ENCODE measurements around the gene MAPK8. TPM values are rescaled to one million over a fixed set of nuclear protein-coding genes. Genes with fewer than 3 reads are reported as not detected.

MAPK8 gene
- total RNA-seq, 1 experiment from 2014 or later = 52.9 TPM

DNA sequence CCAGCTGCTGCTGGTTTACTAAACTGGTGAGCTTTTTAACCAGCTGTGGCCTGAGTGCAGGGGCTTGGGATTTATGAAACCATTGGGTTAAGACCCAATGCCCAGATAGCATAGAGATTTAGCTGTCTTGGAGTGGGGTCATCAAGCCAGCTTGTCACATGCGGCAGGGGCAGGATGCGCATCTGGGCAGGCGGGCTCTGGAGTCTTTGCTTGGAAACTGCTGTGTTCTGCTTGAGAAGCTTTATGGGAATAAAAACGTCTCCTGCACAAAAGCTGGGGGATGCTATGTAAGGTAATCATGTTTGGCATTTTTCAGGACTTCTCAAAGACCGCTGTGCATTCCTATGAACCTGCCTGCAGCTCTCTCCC is 136.3 kb downstream of the MAPK8 start (continued):
- TF ChIP-seq KAT7 (CRISPR knock-in tag; IDR thresholded peaks at IDR 0.05; ENCODE audit: borderline replicate concordance) = no peak
- no peak for TF ChIP-seq ZBTB21 (CRISPR knock-in tag; IDR thresholded peaks at IDR 0.05; ENCODE audit: borderline replicate concordance)
- TF ChIP-seq ZNF219 (CRISPR knock-in tag; IDR thresholded peaks at IDR 0.05; ENCODE audit: borderline replicate concordance) = no peak
- no peak for TF ChIP-seq MYBL2 (CRISPR knock-in tag; IDR thresholded peaks at IDR 0.05)
- TF ChIP-seq, protein P1, sequence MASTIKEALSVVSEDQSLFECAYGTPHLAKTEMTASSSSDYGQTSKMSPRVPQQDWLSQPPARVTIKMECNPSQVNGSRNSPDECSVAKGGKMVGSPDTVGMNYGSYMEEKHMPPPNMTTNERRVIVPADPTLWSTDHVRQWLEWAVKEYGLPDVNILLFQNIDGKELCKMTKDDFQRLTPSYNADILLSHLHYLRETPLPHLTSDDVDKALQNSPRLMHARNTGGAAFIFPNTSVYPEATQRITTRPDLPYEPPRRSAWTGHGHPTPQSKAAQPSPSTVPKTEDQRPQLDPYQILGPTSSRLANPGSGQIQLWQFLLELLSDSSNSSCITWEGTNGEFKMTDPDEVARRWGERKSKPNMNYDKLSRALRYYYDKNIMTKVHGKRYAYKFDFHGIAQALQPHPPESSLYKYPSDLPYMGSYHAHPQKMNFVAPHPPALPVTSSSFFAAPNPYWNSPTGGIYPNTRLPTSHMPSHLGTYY (CRISPR knock-in tag; IDR thresholded peaks at IDR 0.05) = no peak
- TF ChIP-seq RORB (CRISPR knock-in tag; IDR thresholded peaks at IDR 0.05) = no peak
- no peak for TF ChIP-seq NFE2L1 (CRISPR knock-in tag; IDR thresholded peaks at IDR 0.05)

DNA sequence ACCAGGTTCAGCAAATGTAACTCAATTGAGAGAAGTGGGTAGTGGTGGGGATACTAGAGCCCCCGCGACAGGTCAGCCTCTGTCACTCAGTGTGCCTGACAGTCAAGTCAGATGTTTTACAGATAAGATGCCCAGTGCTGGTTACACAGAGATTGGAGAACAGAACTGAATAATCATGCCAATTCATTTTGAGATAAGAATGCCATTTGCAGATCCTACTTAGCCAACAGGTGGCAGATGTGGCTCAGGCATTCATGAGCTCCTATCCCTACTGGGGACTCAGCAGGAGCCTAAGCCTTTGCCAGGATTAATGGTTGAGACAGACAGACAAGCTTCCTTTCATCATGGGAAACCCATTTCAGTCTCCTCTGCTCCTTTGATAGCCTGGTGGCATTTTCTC is 137.8 kb downstream of the MAPK8 start:
- H3K36me3 Mint-ChIP-seq = no peaks in the 10 kb centered on the region
- H3K9me3 Mint-ChIP-seq = no peaks in the 10 kb centered on the region
- H3K4me3 Mint-ChIP-seq = no peak overlapping the region
- H3K4me1 Mint-ChIP-seq = peaks cover 20% of the 10 kb centered on the region
- CTCF ChIA-PET = interaction anchor here (0.6 to 3.6 kb wide), 49 partner anchors 9 to 301 kb away, joined by 3 to 82 read pairs (median 4); no protein-coding TSS in a partner anchor
- DNase-seq (ENCODE audit: low spot score) (no peak), ATAC-seq (peak; percentile 65)
- TF ChIP-seq FOXP1 (CRISPR knock-in tag; IDR thresholded peaks at IDR 0.05; ENCODE audit: borderline replicate concordance) = no peak
- TF ChIP-seq, protein P2, sequence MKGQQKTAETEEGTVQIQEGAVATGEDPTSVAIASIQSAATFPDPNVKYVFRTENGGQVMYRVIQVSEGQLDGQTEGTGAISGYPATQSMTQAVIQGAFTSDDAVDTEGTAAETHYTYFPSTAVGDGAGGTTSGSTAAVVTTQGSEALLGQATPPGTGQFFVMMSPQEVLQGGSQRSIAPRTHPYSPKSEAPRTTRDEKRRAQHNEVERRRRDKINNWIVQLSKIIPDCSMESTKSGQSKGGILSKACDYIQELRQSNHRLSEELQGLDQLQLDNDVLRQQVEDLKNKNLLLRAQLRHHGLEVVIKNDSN (CRISPR knock-in tag; IDR thresholded peaks at IDR 0.05) = no peak
- no peak for TF ChIP-seq EMX1 (CRISPR knock-in tag; IDR thresholded peaks at IDR 0.05)
- TF ChIP-seq, protein P3, sequence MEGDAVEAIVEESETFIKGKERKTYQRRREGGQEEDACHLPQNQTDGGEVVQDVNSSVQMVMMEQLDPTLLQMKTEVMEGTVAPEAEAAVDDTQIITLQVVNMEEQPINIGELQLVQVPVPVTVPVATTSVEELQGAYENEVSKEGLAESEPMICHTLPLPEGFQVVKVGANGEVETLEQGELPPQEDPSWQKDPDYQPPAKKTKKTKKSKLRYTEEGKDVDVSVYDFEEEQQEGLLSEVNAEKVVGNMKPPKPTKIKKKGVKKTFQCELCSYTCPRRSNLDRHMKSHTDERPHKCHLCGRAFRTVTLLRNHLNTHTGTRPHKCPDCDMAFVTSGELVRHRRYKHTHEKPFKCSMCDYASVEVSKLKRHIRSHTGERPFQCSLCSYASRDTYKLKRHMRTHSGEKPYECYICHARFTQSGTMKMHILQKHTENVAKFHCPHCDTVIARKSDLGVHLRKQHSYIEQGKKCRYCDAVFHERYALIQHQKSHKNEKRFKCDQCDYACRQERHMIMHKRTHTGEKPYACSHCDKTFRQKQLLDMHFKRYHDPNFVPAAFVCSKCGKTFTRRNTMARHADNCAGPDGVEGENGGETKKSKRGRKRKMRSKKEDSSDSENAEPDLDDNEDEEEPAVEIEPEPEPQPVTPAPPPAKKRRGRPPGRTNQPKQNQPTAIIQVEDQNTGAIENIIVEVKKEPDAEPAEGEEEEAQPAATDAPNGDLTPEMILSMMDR (IDR thresholded peaks at IDR 0.05) = 0 out of 2 replicates have a peak, but pooled peaks have one; percentile 17
- no peaks in the 10 kb centered on the region for H3K27me3 Mint-ChIP-seq (ENCODE audit: low read depth)
- H3K27ac Mint-ChIP-seq = peak overlapping the region; percentile 39
- POLR2A ChIA-PET = no interaction called here

DNA sequence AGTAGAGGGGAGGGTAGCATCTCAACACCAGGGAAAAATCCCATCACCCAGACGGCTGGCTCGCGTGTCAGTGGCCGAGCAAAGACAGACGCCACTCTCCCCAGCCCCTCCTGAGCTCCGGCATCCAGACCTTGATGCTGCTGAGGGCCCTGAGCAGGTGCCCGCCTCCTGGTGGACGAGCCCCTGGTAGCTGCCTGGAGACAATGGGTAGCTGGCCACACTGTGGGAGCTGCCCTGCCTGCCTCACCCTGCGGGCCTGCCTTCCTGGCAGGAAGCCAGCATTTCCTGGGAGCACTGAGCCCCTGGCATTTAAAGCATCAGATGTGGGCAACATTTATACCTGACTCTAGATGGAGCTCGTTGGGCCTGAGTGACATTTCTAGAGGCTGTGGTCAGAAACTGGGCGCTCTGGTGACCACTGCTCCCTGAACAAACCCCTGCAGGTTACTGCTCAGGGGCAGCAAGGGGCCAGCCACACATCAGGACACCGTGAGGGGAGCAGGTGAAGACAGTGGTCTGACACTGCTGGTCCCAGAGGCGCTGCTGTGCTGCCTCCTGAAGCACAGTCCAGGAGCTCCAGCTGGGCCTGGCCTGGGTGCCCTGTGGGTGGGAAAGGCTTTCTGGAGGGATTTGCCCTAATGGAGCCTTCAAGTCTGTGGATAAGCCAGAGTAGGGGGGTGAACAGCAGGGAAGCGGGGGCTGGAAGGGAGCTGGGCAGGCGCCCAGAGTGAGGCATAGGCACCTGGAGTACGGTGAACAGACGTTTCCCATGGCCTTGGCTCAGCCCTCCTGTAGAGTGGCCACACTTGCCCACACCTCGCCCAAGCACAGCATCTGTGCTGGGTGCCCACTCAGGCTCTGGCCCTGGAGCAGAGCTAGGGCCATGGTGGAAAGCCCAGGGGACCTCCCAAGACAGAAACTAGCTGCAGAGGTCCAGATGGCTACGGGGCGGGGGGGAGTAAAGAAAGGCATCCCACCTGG is 138.7 kb downstream of the MAPK8 start:
- POLR2A ChIA-PET = no interaction called here
- TF ChIP-seq, protein P4, sequence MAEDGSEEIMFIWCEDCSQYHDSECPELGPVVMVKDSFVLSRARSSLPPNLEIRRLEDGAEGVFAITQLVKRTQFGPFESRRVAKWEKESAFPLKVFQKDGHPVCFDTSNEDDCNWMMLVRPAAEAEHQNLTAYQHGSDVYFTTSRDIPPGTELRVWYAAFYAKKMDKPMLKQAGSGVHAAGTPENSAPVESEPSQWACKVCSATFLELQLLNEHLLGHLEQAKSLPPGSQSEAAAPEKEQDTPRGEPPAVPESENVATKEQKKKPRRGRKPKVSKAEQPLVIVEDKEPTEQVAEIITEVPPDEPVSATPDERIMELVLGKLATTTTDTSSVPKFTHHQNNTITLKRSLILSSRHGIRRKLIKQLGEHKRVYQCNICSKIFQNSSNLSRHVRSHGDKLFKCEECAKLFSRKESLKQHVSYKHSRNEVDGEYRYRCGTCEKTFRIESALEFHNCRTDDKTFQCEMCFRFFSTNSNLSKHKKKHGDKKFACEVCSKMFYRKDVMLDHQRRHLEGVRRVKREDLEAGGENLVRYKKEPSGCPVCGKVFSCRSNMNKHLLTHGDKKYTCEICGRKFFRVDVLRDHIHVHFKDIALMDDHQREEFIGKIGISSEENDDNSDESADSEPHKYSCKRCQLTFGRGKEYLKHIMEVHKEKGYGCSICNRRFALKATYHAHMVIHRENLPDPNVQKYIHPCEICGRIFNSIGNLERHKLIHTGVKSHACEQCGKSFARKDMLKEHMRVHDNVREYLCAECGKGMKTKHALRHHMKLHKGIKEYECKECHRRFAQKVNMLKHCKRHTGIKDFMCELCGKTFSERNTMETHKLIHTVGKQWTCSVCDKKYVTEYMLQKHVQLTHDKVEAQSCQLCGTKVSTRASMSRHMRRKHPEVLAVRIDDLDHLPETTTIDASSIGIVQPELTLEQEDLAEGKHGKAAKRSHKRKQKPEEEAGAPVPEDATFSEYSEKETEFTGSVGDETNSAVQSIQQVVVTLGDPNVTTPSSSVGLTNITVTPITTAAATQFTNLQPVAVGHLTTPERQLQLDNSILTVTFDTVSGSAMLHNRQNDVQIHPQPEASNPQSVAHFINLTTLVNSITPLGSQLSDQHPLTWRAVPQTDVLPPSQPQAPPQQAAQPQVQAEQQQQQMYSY (CRISPR knock-in tag; IDR thresholded peaks at IDR 0.05) = 0 out of 2 replicates have a peak, but pooled peaks have one; percentile 36
- TF ChIP-seq, protein P5, sequence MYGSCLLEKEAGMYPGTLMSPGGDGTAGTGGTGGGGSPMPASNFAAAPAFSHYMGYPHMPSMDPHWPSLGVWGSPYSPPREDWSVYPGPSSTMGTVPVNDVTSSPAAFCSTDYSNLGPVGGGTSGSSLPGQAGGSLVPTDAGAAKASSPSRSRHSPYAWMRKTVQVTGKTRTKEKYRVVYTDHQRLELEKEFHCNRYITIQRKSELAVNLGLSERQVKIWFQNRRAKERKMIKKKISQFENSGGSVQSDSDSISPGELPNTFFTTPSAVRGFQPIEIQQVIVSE (CRISPR knock-in tag; IDR thresholded peaks at IDR 0.05; ENCODE audit: borderline replicate concordance) = no peak
- CTCF ChIA-PET = interaction anchor here (0.6 to 3.6 kb wide), 56 partner anchors 8 to 300 kb away, joined by 3 to 82 read pairs (median 4); partner anchors contain the start of gene ARHGAP22
- H3K27ac Mint-ChIP-seq = peak overlapping the region; percentile 39
- peak; percentile 65 for ATAC-seq
- H3K36me3 Mint-ChIP-seq = no peaks in the 10 kb centered on the region
- no peaks in the 10 kb centered on the region for H3K9me3 Mint-ChIP-seq
- no peak overlapping the region for H3K4me3 Mint-ChIP-seq
- no peaks in the 10 kb centered on the region for H3K27me3 Mint-ChIP-seq (ENCODE audit: low read depth)
- DNase-seq (ENCODE audit: low spot score) = no peak
- peaks cover 20% of the 10 kb centered on the region for H3K4me1 Mint-ChIP-seq
